H1 (cell line): ENCODE results near the gene GTPBP1. TPM values are rescaled to one million over a fixed set of nuclear protein-coding genes. Genes with fewer than 3 reads are reported as not detected.

Experiments
- CTCF ChIA-PET: fragments of 300-600 bp; sonication (Branson Sonifier 250); formaldehyde crosslinking; loops from one replicate; lab custom pipeline; 2021; ENCODE audit not compliant: partially characterized antibody; lab: Charles Lee
- POLR2A ChIA-PET: fragments of 300-600 bp; sonication (Branson Sonifier 250); formaldehyde crosslinking; loops from one replicate; lab custom pipeline; 2021; ENCODE audit warnings: inconsistent platforms; ENCODE audit not compliant: partially characterized antibody; lab: Charles Lee
- DNase-seq, 2 experiments: peaks; one replicate each; pipeline versions ENCODE4 v3.0.0 to v3.0.0-alpha.2; 2010 to 2022; ENCODE audit warnings: low spot score in 2 of 2, low read depth in 1 of 2, mixed read lengths in 1 of 2
- FAIRE-seq: peaks from 2 replicates; lab custom pipeline; 2011; peaks lifted over from hg19 to GRCh38; lab: Jason Lieb, UNC
- H2AFZ ChIP-seq: 2 replicates; pipeline ENCODE4 v1.8.1; 2012; ENCODE audit warnings: low read length, inconsistent platforms
- H2AK5ac ChIP-seq: 2 replicates; pipeline ENCODE4 v1.6.1; 2013; ENCODE audit warnings: low read depth, low read length
- H2BK120ac ChIP-seq: replicated peaks from 2 replicates; pipeline ENCODE3; 2013; ENCODE audit warnings: low read depth, low read length, inconsistent platforms
- H2BK12ac ChIP-seq: 2 replicates; pipeline ENCODE4 v1.6.1; 2013; ENCODE audit warnings: low read depth, low read length
- H2BK15ac ChIP-seq: 2 replicates; pipeline ENCODE4 v1.6.1; 2013; ENCODE audit warnings: low read length
- H2BK20ac ChIP-seq: 2 replicates; pipeline ENCODE4 v1.6.1; 2013; ENCODE audit warnings: low read length
- H2BK5ac ChIP-seq: 2 replicates; pipeline ENCODE4 v1.6.1; 2013; ENCODE audit warnings: low read depth, low read length
- H3K14ac ChIP-seq: 2 replicates; pipeline ENCODE4 v1.6.1; 2013; ENCODE audit warnings: inconsistent platforms; ENCODE audit not compliant: insufficient read length
- H3K18ac ChIP-seq: 2 replicates; pipeline ENCODE4 v1.6.1; 2013; ENCODE audit warnings: low read length; ENCODE audit errors: extremely low read depth
- H3K23ac ChIP-seq: 2 replicates; pipeline ENCODE4 v1.6.1; 2013; ENCODE audit warnings: inconsistent platforms; ENCODE audit not compliant: insufficient read length
- H3K23me2 ChIP-seq: 2 replicates; pipeline ENCODE4 v1.6.1; 2013; ENCODE audit warnings: low read depth, low read length
- H3K27ac ChIP-seq: 2 replicates; pipeline ENCODE4 v1.6.1; 2011; ENCODE audit warnings: low read depth, low read length, inconsistent platforms
- H3K27me3 ChIP-seq, 4 experiments: replicated peaks in 1 of 4; 1 replicate in 1 of 4; 2 replicates in 3 of 4; pipeline versions ENCODE4 v1.6.1 to v1.8.1; 2011 to 2013; ENCODE audit warnings: low read length in 3 of 4, mild to moderate bottlenecking in 3 of 4, inconsistent platforms in 2 of 4, mixed read lengths in 2 of 4, moderate library complexity in 1 of 4; ENCODE audit not compliant: control insufficient read depth in 3 of 4, insufficient read depth in 3 of 4; ENCODE audit errors: extremely low read depth in 1 of 4
- H3K36me3 ChIP-seq, 4 experiments: 2 replicates each; pipeline versions ENCODE4 v1.6.1 to v1.8.1; 2011 to 2013; ENCODE audit warnings: mild to moderate bottlenecking in 4 of 4, low read length in 3 of 4, moderate library complexity in 2 of 4, control low read depth in 1 of 4, inconsistent platforms in 1 of 4; ENCODE audit not compliant: insufficient read depth in 4 of 4, control insufficient read depth in 2 of 4
- H3K4ac ChIP-seq: replicated peaks from 2 replicates; pipeline ENCODE3; 2013; ENCODE audit warnings: low read length, low read depth, mixed read lengths, inconsistent platforms; ENCODE audit not compliant: insufficient read length
- H3K4me1 ChIP-seq, 4 experiments: replicated peaks in 1 of 4; 1 replicate in 1 of 4; 2 replicates in 3 of 4; pipeline versions ENCODE4 v1.6.1 to v1.8.1; 2011 to 2013; ENCODE audit warnings: low read length in 3 of 4, inconsistent platforms in 2 of 4, mixed read lengths in 1 of 4; ENCODE audit not compliant: insufficient read depth in 4 of 4, control insufficient read depth in 3 of 4
- H3K4me2 ChIP-seq, 2 experiments: 2 replicates each; pipeline versions ENCODE4 v1.6.1 to v1.8.1; 2011 to 2013; ENCODE audit warnings: low read depth in 2 of 2, low read length in 2 of 2, control low read depth in 1 of 2, inconsistent platforms in 1 of 2, mild to moderate bottlenecking in 1 of 2; ENCODE audit not compliant: insufficient read depth in 1 of 2
- H3K4me3 ChIP-seq, 4 experiments: fragments of 200-600, 300-600 bp in 1 of 4; sonication (generic), shearing (Covaris generic), sonication (Bioruptor Twin) in 1 of 4; 2 replicates each; pipeline versions ENCODE4 v1.5.1 to v1.8.1; 2011 to 2016; ENCODE audit warnings: low read length in 4 of 4, low read depth in 3 of 4, control low read depth in 2 of 4, inconsistent platforms in 2 of 4, mild to moderate bottlenecking in 2 of 4, mixed read lengths in 1 of 4, moderate library complexity in 1 of 4; ENCODE audit not compliant: insufficient read depth in 2 of 4; ENCODE audit errors: extremely low read depth in 1 of 4
- H3K56ac ChIP-seq: replicated peaks from 2 replicates; pipeline ENCODE3; 2013; ENCODE audit warnings: low read depth, mild to moderate bottlenecking, mixed read lengths, low read length, inconsistent platforms; ENCODE audit not compliant: insufficient read length
- H3K79me1 ChIP-seq: 2 replicates; pipeline ENCODE4 v1.6.1; 2013; ENCODE audit warnings: low read depth, low read length, control low read depth
- H3K79me2 ChIP-seq, 2 experiments: 2 replicates each; pipeline versions ENCODE4 v1.6.1 to v1.8.1; 2012 to 2013; ENCODE audit warnings: low read length in 2 of 2, mild to moderate bottlenecking in 2 of 2, inconsistent platforms in 1 of 2; ENCODE audit not compliant: insufficient read depth in 2 of 2, control insufficient read depth in 1 of 2
- H3K9ac ChIP-seq, 4 experiments: replicated peaks in 1 of 4; 1 replicate in 1 of 4; 2 replicates in 3 of 4; pipeline versions ENCODE4 v1.6.1 to v1.8.1; 2011 to 2013; ENCODE audit warnings: low read depth in 3 of 4, low read length in 3 of 4, control low read depth in 2 of 4, mild to moderate bottlenecking in 2 of 4, moderate library complexity in 2 of 4, inconsistent platforms in 1 of 4; ENCODE audit errors: extremely low read depth in 1 of 4
- H3K9me3 ChIP-seq, 2 experiments: 2 replicates each; pipeline versions ENCODE4 v1.6.1 to v1.8.1; 2012 to 2013; ENCODE audit warnings: mild to moderate bottlenecking in 2 of 2, moderate library complexity in 2 of 2, control low read depth in 1 of 2, inconsistent platforms in 1 of 2, low read depth in 1 of 2, low read length in 1 of 2, mixed read lengths in 1 of 2; ENCODE audit not compliant: insufficient read depth in 2 of 2
- H4K20me1 ChIP-seq, 2 experiments: replicated peaks in 1 of 2; 2 replicates each; pipeline versions ENCODE3 to v1.8.1; 2011 to 2013; ENCODE audit warnings: inconsistent platforms in 2 of 2, low read length in 2 of 2, mild to moderate bottlenecking in 1 of 2; ENCODE audit not compliant: insufficient read depth in 2 of 2, control insufficient read depth in 1 of 2
- H4K5ac ChIP-seq: 2 replicates; pipeline ENCODE4 v1.6.1; 2013; ENCODE audit warnings: low read length, low read depth, mixed read lengths, inconsistent platforms; ENCODE audit not compliant: insufficient read length
- H4K8ac ChIP-seq: 2 replicates; pipeline ENCODE4 v1.8.0; 2013; ENCODE audit warnings: mild to moderate bottlenecking, moderate library complexity, low read length, inconsistent platforms; ENCODE audit not compliant: insufficient read depth; ENCODE audit errors: extremely low read depth
- H4K91ac ChIP-seq: replicated peaks from 2 replicates; pipeline ENCODE3; 2013; ENCODE audit warnings: low read length, mixed read lengths, inconsistent platforms; ENCODE audit not compliant: insufficient read length
- ATF2 ChIP-seq: IDR thresholded peaks from 2 replicates; pipeline ENCODE4 v1.6.1; 2012; ENCODE audit warnings: low read length, inconsistent platforms
- ATF3 ChIP-seq: IDR thresholded peaks from 2 replicates; pipeline ENCODE4 v1.6.1; 2011; ENCODE audit warnings: low read depth, mild to moderate bottlenecking, low read length; ENCODE audit not compliant: insufficient read depth
- CBX8 ChIP-seq: fragments of 300-800, 300-1000 bp; sonication (generic); IDR thresholded peaks from 2 replicates; pipeline ENCODE4 v1.7.1; 2016; ENCODE audit warnings: low read depth, low read length, borderline replicate concordance
- KDM5A ChIP-seq: fragments of 200-600 bp; IDR thresholded peaks from 2 replicates; pipeline ENCODE4 v1.7.1; 2012; ENCODE audit warnings: mild to moderate bottlenecking, low read length, inconsistent platforms, mixed read lengths
- MAX ChIP-seq: IDR thresholded peaks from 2 replicates; pipeline ENCODE4 v1.6.1; 2012; ENCODE audit warnings: inconsistent platforms
- NANOG ChIP-seq: IDR thresholded peaks from 2 replicates; pipeline ENCODE4 v1.6.1; 2011; ENCODE audit warnings: low read length, low read depth, mild to moderate bottlenecking, inconsistent platforms; ENCODE audit not compliant: insufficient read depth, poor library complexity, severe bottlenecking
- PHF8 ChIP-seq: fragments of 200-600 bp; sonication (generic); conservative IDR thresholded peaks from 2 replicates; pipeline ENCODE4 v1.7.1; 2012; ENCODE audit warnings: low read depth, mild to moderate bottlenecking, inconsistent platforms, low read length, moderate library complexity
- POLR2AphosphoS5 ChIP-seq: IDR thresholded peaks from 2 replicates; pipeline ENCODE4 v1.6.1; 2011; ENCODE audit warnings: low read depth, low read length
- SP2 ChIP-seq: IDR thresholded peaks from 2 replicates; pipeline ENCODE4 v1.6.1; 2012; ENCODE audit warnings: mild to moderate bottlenecking, low read length, inconsistent platforms
- TAF7 ChIP-seq: optimal IDR thresholded peaks from 2 replicates; pipeline ENCODE3; 2011; ENCODE audit warnings: low read depth, mild to moderate bottlenecking, inconsistent platforms, low read length, moderate library complexity, borderline replicate concordance
- TBP ChIP-seq: IDR thresholded peaks from 2 replicates; pipeline ENCODE4 v1.6.1; 2011; ENCODE audit warnings: low read depth, low read length, improper control_type of control experiment
- WGBS, 2 experiments: shearing (Covaris generic) in 1 of 2; methylation state at CpG; one replicate each; pipeline versions ENCODE4 v1.1.6 to v1.1.7; 2013 to 2015; ENCODE audit warnings: low lambda C conversion rate in 2 of 2, mixed read lengths in 2 of 2, inconsistent platforms in 1 of 2, low coverage in 1 of 2, missing lambda C conversion rate in 1 of 2; ENCODE audit not compliant: insufficient replicate concordance in 2 of 2, insufficient coverage in 1 of 2, insufficient read length in 1 of 2; ENCODE audit errors: extremely low coverage in 1 of 2, missing lambda C conversion rate in 1 of 2; 5-methylcytosine and 5-hydroxymethylcytosine counted together
- polyA plus RNA-seq, 7 experiments: library from polyadenylated mRNA; depleted of rRNA in 3 of 7; stranded (reverse) in 5 of 7; unstranded in 2 of 7; fragments of >200 nt in 5 of 7; fragments of 200-250 nt in 2 of 7; gene quantifications; 1 replicate in 5 of 7; 2 replicates in 1 of 7; 4 replicates in 1 of 7; pipeline versions ENCODE4 v1.2.1 to v1.2.3, GENCODE V29; 2011 to 2013; ENCODE audit warnings: missing spikeins in 2 of 7, mixed read lengths in 2 of 7
- total RNA-seq: library from RNA; stranded (reverse); fragmentation: NEBNext Ultra II Directional; extraction: Animal tissue kit (Norgen Biotek cat#: 25700); gene quantifications from 2 replicates; pipeline ENCODE4 v1.2.1, GENCODE V29; 2021

Gene GTPBP1
- total and polyA plus RNA-seq, 2 of the 8 experiments (the other 6 are each of a cell fraction or from before 2014, with no cell fraction given), result 53.1 to 91.8 TPM

- Histone ChIP-seq H3K14ac (no peak overlapping the region), H2AK5ac (no peak overlapping the region), H4K91ac (no peak overlapping the region), H3K9ac (no peak overlapping the region), H2BK15ac (no peak overlapping the region), H3K18ac (no peak overlapping the region), H3K27me3 (no peaks in the 10 kb centered on the region), H3K9me3 (no peaks in the 10 kb centered on the region), H3K56ac (no peak overlapping the region), H4K5ac (no peak overlapping the region), H3K4ac (no peak overlapping the region), H4K8ac (no peak overlapping the region), H3K27ac (no peak overlapping the region), H2BK120ac (no peak overlapping the region), H3K23me2 (no peaks in the 10 kb centered on the region), H3K36me3 (peaks cover 28 to 92% (median 81%) of the 10 kb centered on the region in 4 experiments), H4K20me1 (peaks cover 10 to 19% of the 10 kb centered on the region in 2 experiments), H3K79me2 (no peaks in the 10 kb centered on the region), H2BK5ac (no peak overlapping the region), H3K4me3 (no peak overlapping the region), H3K79me1 (no peaks in the 10 kb centered on the region), H3K4me2 (no peak overlapping the region), H2BK20ac (no peak overlapping the region), H2AFZ (no peak overlapping the region), H3K4me1 (no peaks in the 10 kb centered on the region), H2BK12ac (no peak overlapping the region), H3K23ac (no peak overlapping the region)
- no peak for DNase-seq
- TF ChIP-seq MAX (no peak), PHF8 (no peak), SP2 (no peak), ATF3 (no peak), NANOG (no peak), ATF2 (no peak), POLR2AphosphoS5 (no peak), CBX8 (no peak), TBP (no peak), TAF7 (no peak), KDM5A (no peak)
- CTCF ChIA-PET, result interaction anchor here (2.6 to 10.8 kb wide), 3 partner anchors 8 to 25 kb away, joined by 8 to 116 read pairs (median 35); no protein-coding TSS in a partner anchor
- POLR2A ChIA-PET, result interaction anchor here (1.3 kb wide), 1 partner anchor 10 kb away, joined by 3 read pairs; no protein-coding TSS in a partner anchor
- FAIRE-seq, result no peak
- 94% methylated on average over 12 of the region's 12 CpGs; no CpG with 5 or more reads in 1 of the 2 experiments for WGBS, 2 experiments
Observed at GRCh38 chr22:38727123-38727522, 21.4 kb downstream of the GTPBP1 start.
